Epidermal melanocyte (primary cell): Measurements from ENCODE around the gene GPC6.

Experiments used
- DNase-seq: peaks from one replicate; pipeline ENCODE4 v3.0.0; 2011; ENCODE audit warnings: low spot score; ENCODE audit not compliant: insufficient read length

The GPC6 gene

DNA sequence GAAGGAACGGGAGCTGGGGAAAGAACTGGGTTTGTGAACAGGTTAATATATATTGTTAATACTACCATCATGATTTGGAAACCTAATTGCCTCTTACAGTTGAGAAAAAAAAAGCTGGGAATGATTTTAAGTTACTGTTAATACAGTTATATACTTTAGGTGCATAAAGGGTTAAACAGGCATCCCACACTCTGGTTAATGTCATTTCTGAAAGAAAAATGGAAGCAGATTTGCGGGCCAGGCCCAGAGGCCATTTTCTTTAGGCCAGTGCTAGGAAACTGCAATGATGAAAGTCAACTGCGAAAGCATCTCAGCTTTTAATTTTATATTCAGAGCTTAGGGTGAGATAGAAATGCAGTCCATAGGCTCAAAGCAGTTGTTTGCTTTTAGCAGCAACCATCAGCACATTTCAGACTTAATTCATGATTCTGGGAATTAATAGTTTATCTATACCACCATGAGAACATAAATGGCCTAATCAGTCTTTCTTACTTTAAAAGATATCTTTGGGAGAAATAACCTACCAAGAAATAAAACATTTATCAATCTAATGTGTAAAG is 592.8 kb downstream of the GPC6 start:
- no peak for DNase-seq

DNA sequence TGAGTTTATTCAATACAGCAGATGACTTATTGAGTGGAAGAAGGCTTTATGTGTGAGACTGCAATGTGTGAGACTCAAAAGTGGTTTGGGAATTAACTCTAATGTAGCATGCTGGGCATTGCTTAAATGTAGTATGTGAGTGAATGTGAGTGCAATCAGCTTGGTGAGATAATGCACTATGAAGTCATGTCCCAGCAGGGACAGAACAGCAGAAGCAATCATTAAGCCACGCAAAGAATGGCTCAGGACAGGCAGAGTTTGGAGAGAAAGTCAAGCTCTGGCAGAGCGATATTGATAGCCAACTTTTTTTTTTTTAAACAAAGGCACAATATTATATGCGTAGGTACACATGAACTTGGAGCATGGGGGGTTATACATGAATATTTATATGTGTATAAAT is 597.7 kb downstream of the GPC6 start:
- DNase-seq: no peak

DNA sequence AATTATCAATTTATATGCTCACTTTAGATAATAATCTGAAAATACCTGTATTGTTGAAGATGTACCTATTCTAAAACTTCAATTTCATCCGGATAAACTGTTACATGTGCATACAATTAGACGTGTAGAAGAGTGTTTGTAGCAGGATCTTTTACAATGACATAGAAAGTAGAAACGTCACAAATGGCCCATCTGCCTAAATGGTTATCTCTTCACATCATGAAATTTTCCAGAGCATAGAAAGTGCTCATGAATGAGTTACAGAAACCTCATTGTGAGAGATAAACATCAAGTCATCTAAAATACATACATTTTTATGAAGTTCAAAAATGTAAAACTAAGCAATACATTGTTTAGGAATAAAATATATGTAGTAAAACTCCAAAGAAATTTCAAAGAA is 607.4 kb downstream of the GPC6 start:
- no peak for DNase-seq

DNA sequence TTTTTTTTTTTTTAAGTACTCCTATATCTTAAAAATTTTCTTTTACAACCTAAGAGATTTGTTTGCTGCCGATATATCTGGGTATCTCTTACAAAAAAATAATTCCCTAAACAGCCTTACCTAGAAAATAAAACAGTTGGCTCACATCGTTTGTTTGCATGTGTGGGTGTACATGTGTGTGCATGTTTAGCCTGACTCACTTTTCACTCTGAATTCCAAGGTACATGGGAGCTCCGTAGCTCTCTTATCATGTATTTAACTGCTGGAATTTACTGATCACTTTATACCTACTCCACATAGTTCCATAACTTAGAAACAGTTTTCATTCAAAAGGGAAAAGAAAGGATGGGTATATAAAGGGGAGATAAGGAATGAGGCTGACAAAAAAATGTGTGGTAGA is 616.5 kb downstream of the GPC6 start:
- DNase-seq: no peak

DNA sequence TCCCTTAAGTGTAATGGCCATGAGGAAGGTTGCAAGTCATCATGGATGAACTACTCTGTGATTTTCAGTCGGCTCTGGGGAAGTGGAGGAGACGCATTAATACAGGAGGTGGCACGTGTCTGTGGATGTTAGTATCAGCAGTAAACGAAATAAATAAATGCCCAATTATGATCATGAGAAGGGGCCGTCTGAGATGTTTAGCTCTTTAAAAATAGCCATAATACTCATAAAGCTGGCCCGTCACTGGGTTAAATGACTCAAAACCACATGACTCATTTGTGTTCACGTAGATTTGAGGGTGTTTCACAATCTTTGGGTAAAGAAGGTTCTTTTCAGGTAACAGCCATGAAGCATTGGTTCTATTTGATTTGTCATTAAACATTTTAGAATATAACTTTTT is 620.6 kb downstream of the GPC6 start:
- DNase-seq: no peak

DNA sequence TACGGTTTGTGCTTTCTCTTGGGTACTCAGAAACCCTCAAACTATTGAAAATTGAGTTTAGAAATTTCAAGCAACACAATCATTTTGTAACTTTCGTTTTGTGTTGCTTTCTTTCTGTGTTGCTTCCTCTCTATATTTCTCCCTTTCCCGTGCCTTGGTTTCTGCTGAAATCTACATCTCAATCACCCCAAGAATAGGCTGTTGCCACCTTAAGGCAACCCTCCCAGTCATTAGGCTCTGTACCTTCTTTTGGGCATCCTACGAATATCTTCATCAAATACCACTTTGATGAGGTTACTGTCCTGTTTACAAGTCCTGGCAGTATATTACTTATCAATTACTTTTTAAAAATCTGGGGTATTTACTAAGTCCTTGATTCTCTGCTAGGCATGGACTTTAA is 621.6 kb downstream of the GPC6 start:
- no peak for DNase-seq

DNA sequence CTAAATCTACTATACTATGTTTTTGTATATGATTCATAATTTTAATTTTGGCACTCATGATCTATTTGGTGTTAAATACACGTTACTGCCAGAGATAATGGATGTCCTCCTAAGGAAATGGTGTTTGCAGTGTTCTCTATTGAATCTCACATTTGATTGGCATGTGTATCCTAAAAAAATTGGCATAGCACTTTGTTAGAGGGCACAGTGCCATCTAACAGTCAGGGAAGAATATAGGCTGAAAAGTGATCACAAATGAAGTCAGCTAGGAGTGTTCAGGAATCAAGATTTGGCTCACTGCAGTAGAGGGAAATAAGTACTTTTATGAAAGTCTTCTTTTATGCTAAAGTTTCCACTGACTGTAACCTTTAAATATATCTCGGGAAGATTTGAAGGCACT is 624.6 kb downstream of the GPC6 start:
- no peak for DNase-seq

DNA sequence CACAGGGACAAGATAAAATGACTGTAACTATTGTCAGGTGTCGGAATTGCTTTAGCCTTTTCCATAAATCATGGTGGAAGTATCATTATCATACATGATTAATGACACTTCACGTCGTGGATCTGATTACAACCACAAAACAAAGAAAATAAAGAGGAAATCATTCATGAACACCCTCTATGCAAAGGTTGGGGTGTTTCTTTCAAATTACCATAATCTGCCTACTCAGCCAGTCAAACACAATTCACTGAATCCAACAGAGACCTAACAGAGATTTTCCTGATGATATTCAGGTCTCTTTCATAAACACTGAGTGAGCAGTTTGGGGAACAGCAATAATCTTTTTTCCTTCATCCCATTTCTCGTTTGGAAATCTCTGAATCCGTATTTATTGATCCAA is 627.3 kb downstream of the GPC6 start:
- DNase-seq: no peak

DNA sequence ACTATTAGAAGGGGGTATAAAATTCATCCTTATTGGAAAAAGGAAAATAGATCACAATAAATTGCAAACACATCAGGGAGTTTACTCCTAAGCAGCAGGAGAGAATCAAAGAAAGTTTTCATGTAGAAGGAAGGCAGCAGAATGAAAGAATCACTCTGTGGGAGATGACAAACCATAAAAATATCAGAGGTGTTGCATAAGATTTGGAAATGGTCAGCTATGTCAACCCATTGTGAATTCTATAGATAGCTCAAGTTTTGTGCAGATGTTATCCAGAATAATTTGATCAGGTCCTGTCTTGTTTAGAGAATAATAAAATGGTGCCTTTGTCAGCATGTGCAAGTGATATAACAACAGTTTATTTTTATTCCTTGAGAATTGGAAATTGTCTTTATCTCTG is 630.5 kb downstream of the GPC6 start:
- no peak for DNase-seq

DNA sequence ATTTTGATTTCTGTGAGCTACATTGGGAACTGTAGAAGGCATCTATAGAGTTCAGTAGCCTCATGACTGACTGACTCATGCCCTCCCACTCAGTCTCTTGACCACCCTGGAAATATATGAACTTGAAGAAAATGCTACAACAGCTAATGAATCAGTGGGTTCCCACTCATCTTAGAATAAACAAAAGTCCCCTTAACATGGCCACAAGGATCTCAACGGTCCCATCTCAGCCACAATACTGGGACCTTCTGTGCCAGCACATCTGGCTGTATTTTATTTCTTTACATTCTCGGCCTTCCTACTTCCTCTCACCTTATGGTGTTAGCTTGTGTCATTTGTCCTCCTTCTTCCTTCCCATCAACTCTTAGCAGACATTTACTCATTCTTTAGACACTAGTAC is 633.1 kb downstream of the GPC6 start:
- DNase-seq: no peak

DNA sequence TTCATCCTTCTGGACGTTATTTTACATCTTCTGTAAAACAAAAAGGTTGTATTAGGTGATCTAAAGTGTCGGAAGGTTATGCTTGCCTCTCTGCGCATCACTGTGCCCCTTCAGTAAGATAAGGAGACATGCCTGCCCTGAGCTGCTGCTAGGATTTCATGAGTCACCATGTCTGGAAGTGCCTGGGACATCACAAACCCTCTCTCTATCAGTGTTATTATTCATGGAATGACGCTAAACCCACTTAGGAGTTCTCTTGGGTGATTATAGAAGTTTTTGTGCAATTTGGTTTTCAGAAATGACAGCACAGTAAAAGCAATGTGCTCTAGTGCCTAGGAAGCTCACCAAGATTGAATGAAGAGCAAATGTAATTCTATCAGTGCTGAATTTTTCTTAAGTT is 635.2 kb downstream of the GPC6 start:
- DNase-seq: no peak

DNA sequence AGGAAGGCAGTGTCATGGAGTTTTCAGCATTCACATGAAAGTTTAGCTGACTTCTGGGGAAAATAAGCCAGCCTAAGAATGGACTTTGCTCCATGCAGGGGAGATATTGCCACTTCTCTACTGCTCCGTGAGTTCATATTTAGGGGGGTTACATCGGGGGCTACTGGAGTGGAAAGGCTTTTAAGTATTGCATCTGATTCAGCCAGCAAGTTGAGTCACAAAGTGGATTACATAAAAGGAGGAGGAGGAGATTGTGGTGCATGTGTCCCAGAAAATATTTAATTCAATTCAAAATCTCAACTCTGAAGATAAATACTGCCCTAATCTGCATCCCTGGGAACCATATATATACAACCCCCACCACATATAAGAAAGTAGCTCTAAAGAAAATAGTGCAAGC is 635.7 kb downstream of the GPC6 start:
- DNase-seq: no peak

DNA sequence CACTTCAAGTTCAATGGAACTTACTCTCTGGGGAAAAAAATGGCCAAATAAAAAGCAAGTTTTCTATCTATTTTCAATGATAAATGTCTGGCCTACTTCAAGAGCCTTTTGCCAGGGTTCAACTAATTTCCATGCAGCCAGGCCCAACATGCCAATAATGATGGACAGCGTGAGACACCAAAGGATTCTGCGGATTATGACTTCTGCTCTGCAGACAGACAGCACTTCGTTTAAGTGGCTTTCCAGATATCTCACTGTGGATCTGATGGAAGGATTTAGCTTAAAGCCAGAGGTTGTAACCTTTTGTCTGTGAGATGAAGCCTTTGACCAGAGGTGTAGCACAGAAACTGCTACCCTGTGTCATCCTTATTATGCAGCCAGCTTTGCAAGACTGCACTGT is 638.6 kb downstream of the GPC6 start:
- no peak for DNase-seq

DNA sequence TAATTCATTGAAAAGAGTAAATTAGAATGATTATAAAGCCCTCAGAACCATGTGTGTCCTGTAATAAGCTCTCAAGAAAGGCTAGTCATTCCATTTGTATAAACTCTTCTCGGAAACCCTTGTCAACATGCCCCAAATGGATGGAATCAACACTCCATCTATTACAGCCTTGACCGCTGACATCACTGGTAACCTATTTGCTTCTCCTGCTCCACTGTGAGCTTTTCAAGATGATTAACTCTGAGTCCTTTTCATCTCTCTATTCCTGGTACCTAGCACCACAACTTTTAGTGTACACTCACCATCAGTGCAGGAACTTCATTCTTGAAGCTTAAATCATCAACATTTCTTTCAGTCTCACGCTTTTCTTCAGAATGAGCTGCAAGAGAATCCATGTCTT is 640.9 kb downstream of the GPC6 start:
- DNase-seq: no peak

DNA sequence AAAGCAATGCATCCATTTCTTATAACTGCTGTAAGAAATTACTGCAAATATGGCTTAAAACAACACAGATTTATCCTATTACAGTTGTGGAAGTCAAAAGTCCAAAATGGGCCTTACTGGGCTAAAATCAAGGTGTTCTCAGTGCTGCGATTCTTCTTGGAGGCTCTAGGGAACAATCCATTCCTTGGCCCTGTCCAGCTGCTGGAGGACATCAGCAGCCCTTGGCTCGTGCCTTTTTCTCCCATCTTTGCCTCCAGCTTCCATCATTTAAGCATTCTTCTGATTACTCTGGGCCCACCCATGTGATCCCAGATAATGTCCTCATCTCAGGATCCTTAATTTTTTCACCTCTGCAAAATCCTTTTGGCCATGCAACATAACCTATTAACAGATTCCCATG is 645.8 kb downstream of the GPC6 start:
- DNase-seq: no peak

DNA sequence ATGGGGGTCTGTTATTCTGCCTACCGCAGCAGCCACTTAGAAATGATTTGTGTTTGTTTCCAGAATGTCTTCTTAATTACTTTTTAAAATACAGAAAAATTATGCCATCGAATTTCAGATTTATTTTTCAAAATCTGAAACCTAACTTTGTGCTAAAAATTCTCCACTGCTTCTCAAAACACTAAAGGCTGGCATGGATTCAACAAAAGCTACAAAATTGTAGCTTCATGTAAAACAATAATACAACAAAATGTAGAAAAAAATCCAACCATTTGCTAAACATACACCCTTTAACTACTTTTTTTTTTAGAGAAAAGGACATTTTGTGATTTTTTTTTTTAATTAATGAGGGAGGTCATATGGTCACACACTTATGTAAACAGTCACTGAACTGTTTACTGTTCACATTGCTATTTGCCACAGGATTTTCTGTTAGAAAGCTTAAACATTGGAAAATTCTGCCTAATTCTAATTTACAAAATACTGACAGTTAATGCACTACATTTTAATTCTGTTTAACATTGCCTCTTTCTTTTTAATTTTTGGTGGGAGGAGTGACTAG is 646.3 kb downstream of the GPC6 start:
- no peak for DNase-seq

DNA sequence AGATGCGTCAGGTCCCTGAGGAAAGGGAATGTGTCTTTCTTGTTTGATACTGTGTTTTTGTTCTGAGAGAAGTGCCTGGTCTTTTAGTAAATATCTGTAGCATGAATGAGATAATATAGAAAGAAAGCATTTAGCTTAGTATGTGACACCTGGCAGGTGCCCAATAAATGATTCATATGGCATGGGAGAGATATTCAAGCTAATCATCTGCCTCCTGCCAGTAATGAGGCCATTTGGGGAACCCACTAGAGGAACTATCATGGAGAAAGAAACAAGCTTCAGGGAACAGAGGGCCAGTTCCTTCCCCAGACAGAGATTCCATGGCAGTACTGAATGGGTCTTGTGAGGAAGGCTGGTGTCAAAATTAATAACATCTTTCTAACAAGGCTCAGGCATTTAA is 648.9 kb downstream of the GPC6 start:
- DNase-seq: no peak

DNA sequence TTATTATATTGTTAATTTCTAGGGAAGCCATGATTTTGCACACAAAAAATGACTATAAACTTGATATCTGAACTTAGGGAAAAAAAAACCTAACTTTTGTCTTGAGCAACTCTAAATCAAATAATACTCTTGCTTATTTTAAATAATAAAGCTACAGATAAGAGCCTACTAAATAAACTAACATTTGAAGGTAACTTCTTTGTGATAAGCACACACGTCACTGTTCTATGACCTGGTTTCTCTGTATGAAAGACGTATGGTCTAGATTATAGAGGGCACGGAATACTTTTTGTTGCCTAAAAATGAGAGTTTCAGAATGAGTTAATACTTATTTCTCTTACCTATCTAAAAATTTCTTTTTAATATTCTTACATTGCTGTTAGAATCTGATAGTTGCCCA is 649.6 kb downstream of the GPC6 start:
- DNase-seq: no peak

DNA sequence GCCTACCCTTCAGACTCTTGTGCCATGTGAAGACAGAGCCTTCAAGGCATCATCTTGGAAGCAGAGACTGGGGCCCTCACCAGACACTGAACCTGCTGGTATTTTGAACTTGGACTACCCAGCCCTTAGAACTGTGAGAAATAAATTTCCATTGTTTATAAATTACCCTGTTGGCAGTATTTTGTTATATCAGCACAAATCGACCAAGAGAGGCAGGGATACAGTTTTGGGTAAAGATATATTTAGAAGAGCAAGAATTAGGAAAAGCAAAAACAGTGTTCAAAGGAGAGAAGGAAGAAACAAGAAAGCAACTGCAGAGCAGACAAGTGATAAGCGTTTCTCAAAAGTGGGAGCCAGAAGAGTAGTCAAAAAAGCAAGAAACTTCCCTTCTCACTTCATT is 652.1 kb downstream of the GPC6 start:
- DNase-seq: no peak

DNA sequence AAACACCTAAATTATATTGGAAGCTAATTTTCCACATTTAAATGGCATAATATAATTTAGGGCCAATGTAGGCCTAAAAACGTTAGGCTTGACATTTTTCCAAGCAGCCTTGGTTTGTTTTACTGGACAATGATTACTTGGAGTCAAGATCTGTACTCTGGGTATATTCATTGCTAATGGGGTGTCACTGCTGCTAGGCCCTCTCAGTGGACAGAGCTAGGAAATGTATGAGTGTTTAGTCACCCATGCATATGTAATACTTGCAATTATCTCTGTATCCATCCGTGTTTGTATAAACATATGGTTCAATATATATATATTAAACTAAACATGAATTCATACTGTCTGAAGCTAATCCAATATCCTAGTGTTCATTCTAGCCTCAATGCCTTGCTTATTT is 654.8 kb downstream of the GPC6 start:
- no peak for DNase-seq

DNA sequence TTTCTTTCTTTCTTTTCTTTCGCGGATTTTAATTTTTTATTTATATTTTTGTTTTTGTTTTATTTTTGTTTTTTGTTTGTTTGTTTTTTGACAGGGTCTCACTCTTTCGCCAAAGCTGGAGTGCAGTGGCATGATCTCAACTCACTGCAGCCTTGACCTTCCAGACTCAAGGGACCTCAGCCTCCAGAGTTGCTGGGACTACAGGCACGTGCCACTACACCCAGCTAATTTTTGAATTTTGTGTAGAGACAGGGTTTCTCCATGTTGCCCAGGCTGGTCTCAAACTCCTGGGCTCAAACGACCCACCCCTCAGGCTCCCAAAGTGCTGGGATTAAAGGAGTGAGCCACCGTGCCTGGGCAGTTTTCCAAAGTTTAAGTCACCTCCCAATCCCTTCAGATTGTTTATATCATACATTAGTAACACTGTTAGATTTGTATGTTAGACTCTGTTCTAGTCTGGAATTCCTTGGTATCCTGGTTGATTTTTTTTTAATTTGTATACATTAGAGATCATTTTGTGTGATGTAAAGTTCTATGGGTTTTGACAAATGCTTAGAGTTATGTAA is 655.6 kb downstream of the GPC6 start:
- DNase-seq: no peak

DNA sequence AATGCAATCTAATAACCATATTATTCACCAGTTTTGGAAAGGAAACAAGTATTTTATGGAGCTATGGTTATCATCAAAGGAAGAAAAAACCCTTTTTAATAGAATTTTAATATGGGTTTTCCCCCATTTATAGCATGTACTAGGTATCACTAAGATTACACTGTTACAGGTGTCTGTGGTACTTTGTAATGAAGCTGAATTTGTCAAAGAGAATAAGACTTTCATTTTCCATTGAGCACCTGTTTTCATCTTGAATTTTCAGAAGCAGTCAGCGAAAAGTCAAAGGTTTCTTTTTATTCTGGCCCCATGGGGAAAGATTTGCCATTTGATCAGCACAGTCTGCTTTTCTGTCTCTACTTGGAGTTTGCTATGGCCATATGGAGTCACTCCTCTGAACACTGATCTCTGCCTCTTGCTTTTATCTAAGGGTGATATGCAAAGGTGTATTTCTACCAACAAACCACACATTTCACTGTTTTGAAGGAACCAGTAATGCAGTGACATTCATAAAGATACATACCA is 662.9 kb downstream of the GPC6 start:
- no peak for DNase-seq

DNA sequence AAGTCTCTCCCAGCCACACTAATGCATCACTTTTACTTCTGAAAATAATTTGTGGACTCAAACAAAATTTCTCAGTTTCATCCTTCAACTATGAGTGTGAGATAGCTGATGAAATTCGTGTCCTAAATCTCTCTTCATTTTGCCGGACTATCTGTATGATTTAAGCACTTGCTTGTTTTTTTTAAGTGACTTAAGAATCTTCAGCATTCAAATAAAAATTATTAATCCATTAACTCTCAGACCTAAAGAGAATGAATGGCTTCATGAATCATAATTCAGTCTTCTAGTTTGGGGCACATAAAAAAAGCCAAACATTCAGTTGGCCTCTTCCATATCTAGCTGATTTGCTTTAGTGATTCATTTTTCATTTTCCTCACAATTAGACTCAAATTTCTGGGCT is 673.4 kb downstream of the GPC6 start:
- no peak for DNase-seq

DNA sequence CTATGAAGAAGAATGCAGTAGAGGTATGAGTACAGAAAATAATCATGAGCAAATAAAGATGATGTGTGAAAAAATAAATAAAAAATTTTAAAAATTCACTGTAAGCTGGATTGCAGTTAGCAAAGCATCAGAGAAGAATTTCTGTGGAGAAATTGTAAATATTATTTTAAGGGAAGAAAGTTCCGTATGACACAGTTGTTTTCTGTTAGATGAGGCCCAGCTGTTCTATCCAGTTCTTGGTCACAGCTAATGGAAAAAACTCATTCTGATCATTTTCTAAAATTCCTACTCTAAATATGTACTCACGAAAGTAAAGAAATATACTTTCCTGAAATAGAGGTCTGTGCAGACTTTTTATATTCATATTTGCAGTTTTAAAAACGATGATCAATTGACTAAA is 674.1 kb downstream of the GPC6 start:
- no peak for DNase-seq
